Natural killer cell (primary cell): ENCODE measurements around the gene ORMDL3. TPM values are rescaled to one million over a fixed set of nuclear protein-coding genes. Genes with fewer than 3 reads are reported as not detected.

Experiments
- ATAC-seq, 3 donors: fragments of 150-1000 bp in 2 of 3; fragments of 200-7000 bp in 1 of 3; cut with Tn5 transposase; 1 replicate in 1 of 3; 2 replicates in 2 of 3; pipeline ENCODE4 v1.10.0; 2021; ENCODE audit warnings: mild to moderate bottlenecking in 2 of 3, moderate library complexity in 2 of 3
- DNase-seq, 2 donors: peaks; one replicate each; pipeline versions ENCODE4 v3.0.0 to v3.0.0-alpha.2; 2013 to 2021; ENCODE audit warnings: mixed read lengths in 1 of 2
- H3K27ac ChIP-seq: one replicate; pipeline ENCODE4 v1.5.1; 2013; ENCODE audit warnings: mild to moderate bottlenecking, low read length
- H3K27me3 ChIP-seq: one replicate; pipeline ENCODE4 v1.6.1; 2013; ENCODE audit warnings: low read length; ENCODE audit not compliant: control insufficient read depth, insufficient read depth
- H3K36me3 ChIP-seq: one replicate; pipeline ENCODE4 v1.6.1; 2013; ENCODE audit warnings: low read length; ENCODE audit not compliant: control insufficient read depth, insufficient read depth
- H3K4me1 ChIP-seq: one replicate; pipeline ENCODE4 v1.6.1; 2013; ENCODE audit warnings: low read length; ENCODE audit not compliant: control insufficient read depth, insufficient read depth
- H3K4me3 ChIP-seq: one replicate; pipeline ENCODE4 v1.5.1; 2013; ENCODE audit warnings: low read length
- H3K9me3 ChIP-seq: one replicate; pipeline ENCODE4 v1.6.1; 2013; ENCODE audit warnings: low read length; ENCODE audit not compliant: control insufficient read depth, insufficient read depth
- H3K27ac Mint-ChIP-seq, 2 donors: one replicate each; pipeline ENCODE4 v1.8.0; 2022; ENCODE audit warnings: mild to moderate bottlenecking in 2 of 2, mixed read lengths in 2 of 2, moderate library complexity in 1 of 2
- H3K27me3 Mint-ChIP-seq, 2 donors: one replicate each; pipeline ENCODE4 v1.8.0; 2022; ENCODE audit warnings: low read depth in 2 of 2, mixed read lengths in 2 of 2
- H3K36me3 Mint-ChIP-seq: one replicate; pipeline ENCODE4 v1.8.0; 2022; ENCODE audit warnings: mixed read lengths
- H3K4me1 Mint-ChIP-seq, 2 donors: one replicate each; pipeline ENCODE4 v1.8.0; 2022; ENCODE audit warnings: mixed read lengths in 2 of 2
- H3K4me3 Mint-ChIP-seq: one replicate; pipeline ENCODE4 v1.8.0; 2022; ENCODE audit warnings: mild to moderate bottlenecking, moderate library complexity, mixed read lengths
- H3K9me3 Mint-ChIP-seq, 2 donors: one replicate each; pipeline ENCODE4 v1.8.0; 2022; ENCODE audit warnings: mixed read lengths in 2 of 2
- WGBS: methylation state at CpG from one replicate; pipeline ENCODE4 v1.1.7; 2013; ENCODE audit warnings: missing lambda C conversion rate; ENCODE audit not compliant: insufficient coverage; 5-methylcytosine and 5-hydroxymethylcytosine counted together
- intact Hi-C: fragments of 100-400 bp; cut with micrococcal nuclease; formaldehyde crosslinking; loops from one replicate; pipeline ENCODE4 v1.14.2; 2022
- total RNA-seq, 4 donors: library from RNA; stranded (reverse); fragments of 120-200 nt in 1 of 4; gene quantifications; one replicate each; pipeline versions ENCODE4 v1.2.3 to v1.2.4, GENCODE V29; 2013 to 2022
- TF ChIP-seq, protein P1 (sequence below): fragments of 200-600 bp; IDR thresholded peaks from one replicate; pipeline ENCODE4 v1.8.0; 2022; ENCODE audit warnings: antibody characterized with exemption

ORMDL3 gene
- total RNA-seq, 3 donors from 2014 or later (not counting 1 experiment from before 2014, with no cell fraction given) = 61.6 to 121 (median 77.2) TPM

- WGBS = 76% methylated on average over 7 of the region's 8 CpGs
- Mint-ChIP-seq H3K9me3 (no peaks in the 10 kb centered on the region), H3K27ac (no peak overlapping the region), H3K36me3 (no peaks in the 10 kb centered on the region), H3K4me3 (no peak overlapping the region), H3K4me1 (no peaks in the 10 kb centered on the region), H3K27me3 (peaks cover 0 to 6% of the 10 kb centered on the region in 2 donors)
- no peaks in the 10 kb centered on the region for H3K27me3 ChIP-seq
- DNase-seq (no peak), ATAC-seq (no peak)
- no peaks in the 10 kb centered on the region for H3K36me3 ChIP-seq
- no peaks in the 10 kb centered on the region for H3K4me1 ChIP-seq
- intact Hi-C loops = no loop called here
- no peaks in the 10 kb centered on the region for H3K9me3 ChIP-seq
- H3K27ac ChIP-seq = no peak overlapping the region
- H3K4me3 ChIP-seq = no peak overlapping the region
- TF ChIP-seq, protein P1, sequence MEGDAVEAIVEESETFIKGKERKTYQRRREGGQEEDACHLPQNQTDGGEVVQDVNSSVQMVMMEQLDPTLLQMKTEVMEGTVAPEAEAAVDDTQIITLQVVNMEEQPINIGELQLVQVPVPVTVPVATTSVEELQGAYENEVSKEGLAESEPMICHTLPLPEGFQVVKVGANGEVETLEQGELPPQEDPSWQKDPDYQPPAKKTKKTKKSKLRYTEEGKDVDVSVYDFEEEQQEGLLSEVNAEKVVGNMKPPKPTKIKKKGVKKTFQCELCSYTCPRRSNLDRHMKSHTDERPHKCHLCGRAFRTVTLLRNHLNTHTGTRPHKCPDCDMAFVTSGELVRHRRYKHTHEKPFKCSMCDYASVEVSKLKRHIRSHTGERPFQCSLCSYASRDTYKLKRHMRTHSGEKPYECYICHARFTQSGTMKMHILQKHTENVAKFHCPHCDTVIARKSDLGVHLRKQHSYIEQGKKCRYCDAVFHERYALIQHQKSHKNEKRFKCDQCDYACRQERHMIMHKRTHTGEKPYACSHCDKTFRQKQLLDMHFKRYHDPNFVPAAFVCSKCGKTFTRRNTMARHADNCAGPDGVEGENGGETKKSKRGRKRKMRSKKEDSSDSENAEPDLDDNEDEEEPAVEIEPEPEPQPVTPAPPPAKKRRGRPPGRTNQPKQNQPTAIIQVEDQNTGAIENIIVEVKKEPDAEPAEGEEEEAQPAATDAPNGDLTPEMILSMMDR = no peak
Observed at GRCh38 chr17:39938140-39938869, 10.9 kb upstream of the ORMDL3 start.

DNA sequence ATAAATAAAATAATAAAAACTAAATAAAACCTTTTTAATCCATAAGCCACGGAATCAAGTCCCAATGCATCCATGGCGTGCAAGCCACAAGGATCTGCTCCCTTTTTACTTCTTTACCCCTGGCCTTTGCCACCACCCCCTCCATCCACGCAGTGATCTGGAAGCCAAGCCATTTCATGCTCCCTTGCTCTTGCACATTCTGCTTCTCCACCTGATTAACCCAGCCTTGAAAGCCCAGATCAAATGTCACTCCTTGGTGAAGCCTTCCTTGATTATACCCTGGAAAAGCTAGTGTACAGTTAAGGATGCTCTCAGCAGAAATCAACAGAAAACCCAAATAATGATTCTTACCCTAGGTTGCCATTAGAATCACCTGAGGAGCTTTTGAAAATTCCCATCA lies 10.0 kb upstream of the ORMDL3 start:
- H3K9me3 ChIP-seq = no peaks in the 10 kb centered on the region
- no peak overlapping the region for H3K4me3 ChIP-seq
- no peaks in the 10 kb centered on the region for H3K36me3 Mint-ChIP-seq
- ATAC-seq = no peak
- no peaks in the 10 kb centered on the region for H3K27me3 ChIP-seq
- H3K4me1 Mint-ChIP-seq = no peaks in the 10 kb centered on the region
- WGBS = 95% methylated on average over 3 of the region's 3 CpGs
- TF ChIP-seq, protein P1 = no peak
- no peaks in the 10 kb centered on the region for H3K4me1 ChIP-seq
- H3K27me3 Mint-ChIP-seq = peaks cover 0 to 5% of the 10 kb centered on the region in 2 donors
- no peaks in the 10 kb centered on the region for H3K9me3 Mint-ChIP-seq
- H3K4me3 Mint-ChIP-seq = no peak overlapping the region
- no peak overlapping the region for H3K27ac Mint-ChIP-seq
- no peak overlapping the region for H3K27ac ChIP-seq
- no peak for DNase-seq
- H3K36me3 ChIP-seq = no peaks in the 10 kb centered on the region
- intact Hi-C loops = no loop called here

DNA sequence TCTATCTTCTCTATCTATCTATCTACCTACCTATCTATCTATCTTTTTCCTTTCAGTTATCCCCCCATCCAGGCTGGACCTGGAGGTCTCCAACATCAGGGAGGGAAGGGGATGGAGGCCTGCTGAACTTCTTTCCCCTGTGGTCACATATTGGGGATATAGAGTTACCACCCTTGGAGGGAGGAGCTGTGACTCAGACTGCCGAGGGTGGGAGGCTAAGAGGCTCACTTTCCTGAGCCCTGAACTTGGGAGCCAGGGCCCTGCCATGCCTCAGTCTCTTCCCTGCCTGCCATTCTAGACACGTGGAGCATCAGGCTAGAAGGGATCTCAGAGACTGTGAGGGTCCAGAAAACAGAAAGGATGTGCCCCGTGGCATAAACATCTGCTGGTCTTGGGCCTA lies 8.5 kb upstream of the ORMDL3 start:
- Mint-ChIP-seq H3K27me3 (peaks cover 0 to 2% of the 10 kb centered on the region in 2 donors), H3K36me3 (no peaks in the 10 kb centered on the region), H3K4me1 (no peaks in the 10 kb centered on the region), H3K9me3 (no peaks in the 10 kb centered on the region), H3K27ac (no peak overlapping the region), H3K4me3 (no peak overlapping the region)
- Histone ChIP-seq H3K9me3 (no peaks in the 10 kb centered on the region), H3K27me3 (no peaks in the 10 kb centered on the region), H3K36me3 (no peaks in the 10 kb centered on the region), H3K4me1 (no peaks in the 10 kb centered on the region), H3K4me3 (no peak overlapping the region), H3K27ac (no peak overlapping the region)
- ATAC-seq (no peak), DNase-seq (no peak)
- 71% methylated on average over 3 of the region's 3 CpGs for WGBS
- TF ChIP-seq, protein P1 = no peak
- intact Hi-C loops = no loop called here

DNA sequence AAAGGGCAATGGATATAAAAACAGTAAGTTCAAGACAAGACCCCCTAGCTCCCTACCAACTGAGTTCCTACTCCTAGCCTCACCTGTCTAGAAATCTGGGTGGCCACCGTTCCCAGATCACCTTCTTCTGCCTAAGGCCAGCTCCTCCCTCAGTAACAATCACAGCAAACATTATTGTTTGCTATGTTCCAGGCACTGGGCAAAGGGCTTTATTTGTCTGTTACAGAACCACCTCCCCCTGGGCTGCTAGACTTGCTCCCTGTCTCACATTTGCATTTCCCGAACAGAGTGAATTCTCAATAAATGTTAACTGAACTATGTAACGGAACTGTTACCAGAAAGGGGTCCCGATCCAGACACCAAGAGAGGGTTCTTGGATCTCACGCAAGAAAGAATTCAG lies 6.9 kb upstream of the ORMDL3 start:
- Histone ChIP-seq H3K9me3 (no peaks in the 10 kb centered on the region), H3K27ac (no peak overlapping the region), H3K4me3 (no peak overlapping the region), H3K36me3 (no peaks in the 10 kb centered on the region), H3K4me1 (no peaks in the 10 kb centered on the region), H3K27me3 (no peaks in the 10 kb centered on the region)
- no peaks in the 10 kb centered on the region for H3K36me3 Mint-ChIP-seq
- DNase-seq (no peak), ATAC-seq (no peak)
- no peaks in the 10 kb centered on the region for H3K4me1 Mint-ChIP-seq
- H3K9me3 Mint-ChIP-seq = no peaks in the 10 kb centered on the region
- no peak overlapping the region for H3K27ac Mint-ChIP-seq
- intact Hi-C loops = no loop called here
- H3K27me3 Mint-ChIP-seq = peaks cover 0 to 2% of the 10 kb centered on the region in 2 donors
- WGBS = 91% methylated on average over 5 of the region's 5 CpGs
- TF ChIP-seq, protein P1 = no peak
- no peak overlapping the region for H3K4me3 Mint-ChIP-seq
